Kidney (tissue), 14 donors: ENCODE data around the gene ZMYND8. TPM values are rescaled to one million over a fixed set of nuclear protein-coding genes. Genes with fewer than 3 reads are reported as not detected.

Experiments
- DNase-seq, 5 donors: peaks; one replicate each; pipeline ENCODE4 v3.0.0-alpha.2; 2013 to 2020
- FAIRE-seq: peaks from 2 replicates; lab custom pipeline; 2012; peaks lifted over from hg19 to GRCh38; lab: Jason Lieb, UNC
- H3K27ac ChIP-seq, 2 donors: one replicate each; pipeline ENCODE4 v1.7.0; 2013; ENCODE audit warnings: low read depth in 2 of 2, low read length in 2 of 2, inconsistent platforms in 1 of 2
- H3K27me3 ChIP-seq: one replicate; pipeline ENCODE4 v1.7.1; 2013; ENCODE audit warnings: low read length, inconsistent platforms; ENCODE audit not compliant: control insufficient read depth, insufficient read depth
- H3K36me3 ChIP-seq, 3 donors: one replicate each; pipeline versions ENCODE4 v1.7.0 to v1.7.1; 2013; ENCODE audit warnings: low read length in 3 of 3, control low read depth in 1 of 3, inconsistent platforms in 1 of 3; ENCODE audit not compliant: insufficient read depth in 3 of 3, control insufficient read depth in 2 of 3
- H3K4me1 ChIP-seq, 3 donors: one replicate each; pipeline versions ENCODE4 v1.7.0 to v1.7.1; 2013; ENCODE audit warnings: low read length in 3 of 3, inconsistent platforms in 1 of 3, low read depth in 1 of 3; ENCODE audit not compliant: control insufficient read depth in 2 of 3, insufficient read depth in 2 of 3
- H3K4me3 ChIP-seq, 3 donors: one replicate each; pipeline versions ENCODE4 v1.7.0 to v1.8.1; 2013; ENCODE audit warnings: low read length in 3 of 3, control low read depth in 1 of 3, inconsistent platforms in 1 of 3
- H3K9ac ChIP-seq, 3 donors: one replicate each; pipeline versions ENCODE4 v1.7.0 to v1.7.1; 2013; ENCODE audit warnings: low read length in 3 of 3, control low read depth in 1 of 3, inconsistent platforms in 1 of 3
- H3K9me3 ChIP-seq, 3 donors: one replicate each; pipeline versions ENCODE4 v1.7.0 to v1.7.1; 2013; ENCODE audit warnings: low read length in 3 of 3, control low read depth in 1 of 3, inconsistent platforms in 1 of 3; ENCODE audit not compliant: control insufficient read depth in 2 of 3, insufficient read depth in 1 of 3
- intact Hi-C: fragments of 100-400 bp; cut with DNase I; formaldehyde crosslinking; loops from one replicate; pipeline ENCODE4 v1.11.1; 2022
- microRNA-seq: library from miRNA; unstranded; fragments of <30 nt; microRNA quantifications from one replicate; pipeline ENCODE4 v1.2.0, GENCODE V29; 2020
- polyA plus RNA-seq: library from polyadenylated mRNA; stranded (reverse); fragments of 350-450 nt; fragmentation: Illumina TruSeq; extraction: RNeasy Lipid Tissue Mini Kit (QIAGEN cat#74804); gene quantifications from one replicate; pipeline ENCODE4 v1.2.3, GENCODE V29; 2014; ENCODE audit warnings: low read depth, low replicate concordance; ENCODE audit not compliant: insufficient read depth
- total RNA-seq: library from RNA; stranded (reverse); fragmentation: NEBNext Ultra II Directional; extraction: Animal tissue kit (Norgen Biotek cat#: 25700); gene quantifications from one replicate; pipeline ENCODE4 v1.2.1, GENCODE V29; 2021
- TF ChIP-seq, protein P1 (sequence below): IDR thresholded peaks from 3 replicates; pipeline ENCODE4 v1.5.1; 2012; ENCODE audit warnings: mild to moderate bottlenecking, moderate library complexity, borderline replicate concordance; ENCODE audit not compliant: insufficient read depth; ENCODE audit errors: extremely low read depth
- donor health status: control.
- donor health status: control.
- donor health status: control.
- donor health status: control.
- donor health status: control.
- donor health status: DM: yes; HTN: yes; CAD: no.
- donor health status: Normal renal cell carcinoma (clear cell type).

Gene ZMYND8
- total and polyA plus RNA-seq, 2 donors from 2014 or later, result 10.5 to 37.5 TPM

DNA sequence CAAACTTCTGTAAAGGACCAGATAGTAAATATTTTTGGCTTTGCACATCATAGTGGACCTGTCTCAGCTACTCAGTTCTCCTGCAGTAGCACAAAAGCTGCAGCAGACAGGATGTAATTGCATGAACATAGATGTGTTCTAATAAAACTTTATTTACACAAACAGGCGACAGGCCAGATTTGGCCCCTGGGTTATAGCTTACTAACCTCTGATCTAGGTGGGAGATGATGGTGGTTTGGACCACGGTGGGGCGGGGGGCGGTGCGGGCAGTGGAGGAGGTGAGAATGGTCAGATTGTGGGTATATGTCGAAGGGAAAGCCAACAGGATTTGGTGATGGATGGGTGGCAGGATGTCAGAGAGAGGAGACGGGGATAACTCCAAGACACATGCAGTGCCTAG lies 196.3 kb downstream of the ZMYND8 start:
- Histone ChIP-seq H3K27ac (no peak overlapping the region), H3K27me3 (no peaks in the 10 kb centered on the region), H3K4me1 (no peaks in the 10 kb centered on the region), H3K9me3 (no peaks in the 10 kb centered on the region), H3K4me3 (no peak overlapping the region), H3K9ac (no peak overlapping the region), H3K36me3 (no peaks in the 10 kb centered on the region)
- intact Hi-C loops, result no loop called here
- no peak for DNase-seq
- TF ChIP-seq, protein P1, sequence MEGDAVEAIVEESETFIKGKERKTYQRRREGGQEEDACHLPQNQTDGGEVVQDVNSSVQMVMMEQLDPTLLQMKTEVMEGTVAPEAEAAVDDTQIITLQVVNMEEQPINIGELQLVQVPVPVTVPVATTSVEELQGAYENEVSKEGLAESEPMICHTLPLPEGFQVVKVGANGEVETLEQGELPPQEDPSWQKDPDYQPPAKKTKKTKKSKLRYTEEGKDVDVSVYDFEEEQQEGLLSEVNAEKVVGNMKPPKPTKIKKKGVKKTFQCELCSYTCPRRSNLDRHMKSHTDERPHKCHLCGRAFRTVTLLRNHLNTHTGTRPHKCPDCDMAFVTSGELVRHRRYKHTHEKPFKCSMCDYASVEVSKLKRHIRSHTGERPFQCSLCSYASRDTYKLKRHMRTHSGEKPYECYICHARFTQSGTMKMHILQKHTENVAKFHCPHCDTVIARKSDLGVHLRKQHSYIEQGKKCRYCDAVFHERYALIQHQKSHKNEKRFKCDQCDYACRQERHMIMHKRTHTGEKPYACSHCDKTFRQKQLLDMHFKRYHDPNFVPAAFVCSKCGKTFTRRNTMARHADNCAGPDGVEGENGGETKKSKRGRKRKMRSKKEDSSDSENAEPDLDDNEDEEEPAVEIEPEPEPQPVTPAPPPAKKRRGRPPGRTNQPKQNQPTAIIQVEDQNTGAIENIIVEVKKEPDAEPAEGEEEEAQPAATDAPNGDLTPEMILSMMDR, result no peak
- FAIRE-seq, result no peak

Small RNA genes within 50 kb of the gene (microRNA-seq; reads per million reads assigned to microRNA genes)
- 1.0 reads per million for gene MIR3616

Other genes starting within 250 kb of the ZMYND8 start
- gene NCOA3, start 145.2 kb upstream of the ZMYND8 start, total RNA-seq, result 38.8 TPM
- gene NCOA3, start 145.2 kb upstream of the ZMYND8 start, polyA plus RNA-seq, result 4.9 TPM